K562 (cell line): ENCODE data around the gene MFNG.

Source experiments
- ETS2 ChIP-seq: IDR thresholded peaks from 2 replicates; pipeline ENCODE4 v1.6.1; 2016; ENCODE audit warnings: borderline replicate concordance, missing genetic modification characterization, mild to moderate bottlenecking, moderate library complexity, missing compliant biosample characterization; ENCODE audit not compliant: poor library complexity, severe bottlenecking
- HBP1 ChIP-seq: fragments of 450-650 bp; formaldehyde crosslinking; IDR thresholded peaks from 2 replicates; pipeline ENCODE4 v1.4.0; 2022; ENCODE audit warnings: missing genetic modification characterization
- HOMEZ ChIP-seq: fragments of 250-450 bp; sonication (Bioruptor Pico); IDR thresholded peaks from 2 replicates; pipeline ENCODE4 v1.4.0; 2020; ENCODE audit warnings: mild to moderate bottlenecking, moderate library complexity
- MCM7 ChIP-seq, 2 experiments: fragments of 450-650 bp; IDR thresholded peaks; 2 replicates each; pipeline ENCODE4 v1.6.1; 2016 to 2018
- MXI1 ChIP-seq: IDR thresholded peaks from 2 replicates; pipeline ENCODE4 v1.6.1; 2011; ENCODE audit warnings: low read depth, mild to moderate bottlenecking, improper control_type of control experiment, low read length
- NFXL1 ChIP-seq: fragments of 450-650 bp; formaldehyde crosslinking; IDR thresholded peaks from 2 replicates; pipeline ENCODE4 v1.4.0; 2021; ENCODE audit warnings: mild to moderate bottlenecking
- RFX1 ChIP-seq: fragments of 450-650 bp; IDR thresholded peaks from 2 replicates; pipeline ENCODE4 v1.6.1; 2016; ENCODE audit warnings: mild to moderate bottlenecking, moderate library complexity
- ZNF280B ChIP-seq: fragments of 250-450 bp; sonication (Bioruptor Pico); IDR thresholded peaks from 2 replicates; pipeline ENCODE4 v1.5.1; 2021; ENCODE audit warnings: mild to moderate bottlenecking
- TF ChIP-seq, protein P1 (sequence below), 3 experiments: IDR thresholded peaks in 2 of 3; conservative IDR thresholded peaks in 1 of 3; 2 replicates each; pipeline ENCODE4 v1.5.1; 2011 to 2012; ENCODE audit warnings: low read length in 3 of 3, mild to moderate bottlenecking in 3 of 3, control low read depth in 2 of 3, improper control_type of control experiment in 1 of 3, inconsistent platforms in 1 of 3, low read depth in 1 of 3, mixed read lengths in 1 of 3, moderate library complexity in 1 of 3; ENCODE audit not compliant: insufficient read depth in 2 of 3
- TF ChIP-seq, protein P2 (sequence below), 2 experiments: fragments of 450-650 bp; IDR thresholded peaks; 2 replicates each; pipeline ENCODE4 v1.6.1; 2016
- TF ChIP-seq, protein P3 (sequence below): fragments of 200-600 bp; sonication (generic); IDR thresholded peaks from one replicate; pipeline ENCODE4 v1.6.1; 2012; ENCODE audit warnings: mild to moderate bottlenecking, low read depth, low read length, inconsistent platforms

DNA sequence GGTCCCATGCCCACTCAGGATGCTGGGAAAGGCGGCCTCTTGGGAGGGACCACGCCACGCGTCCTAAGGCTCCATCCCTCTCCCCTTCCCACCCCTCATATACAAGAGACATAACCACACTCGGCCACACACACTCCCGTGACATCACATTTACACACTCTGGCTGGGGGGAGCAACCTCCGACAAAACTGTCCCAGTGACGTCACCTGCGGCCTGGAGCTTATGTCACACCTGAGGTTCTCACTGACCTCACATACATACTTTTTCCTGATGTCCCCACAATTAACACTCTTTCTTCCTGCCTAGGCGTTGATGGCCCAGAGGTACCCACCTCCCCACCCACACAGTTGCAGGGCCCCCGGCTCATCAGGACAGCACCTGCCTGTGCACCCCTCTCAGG lies 60.8 kb downstream of the MFNG start:
- no peak for TF ChIP-seq MCM7 (IDR thresholded peaks at IDR 0.05)
- no peak for TF ChIP-seq NFXL1 (CRISPR knock-in tag)
- TF ChIP-seq, protein P1, sequence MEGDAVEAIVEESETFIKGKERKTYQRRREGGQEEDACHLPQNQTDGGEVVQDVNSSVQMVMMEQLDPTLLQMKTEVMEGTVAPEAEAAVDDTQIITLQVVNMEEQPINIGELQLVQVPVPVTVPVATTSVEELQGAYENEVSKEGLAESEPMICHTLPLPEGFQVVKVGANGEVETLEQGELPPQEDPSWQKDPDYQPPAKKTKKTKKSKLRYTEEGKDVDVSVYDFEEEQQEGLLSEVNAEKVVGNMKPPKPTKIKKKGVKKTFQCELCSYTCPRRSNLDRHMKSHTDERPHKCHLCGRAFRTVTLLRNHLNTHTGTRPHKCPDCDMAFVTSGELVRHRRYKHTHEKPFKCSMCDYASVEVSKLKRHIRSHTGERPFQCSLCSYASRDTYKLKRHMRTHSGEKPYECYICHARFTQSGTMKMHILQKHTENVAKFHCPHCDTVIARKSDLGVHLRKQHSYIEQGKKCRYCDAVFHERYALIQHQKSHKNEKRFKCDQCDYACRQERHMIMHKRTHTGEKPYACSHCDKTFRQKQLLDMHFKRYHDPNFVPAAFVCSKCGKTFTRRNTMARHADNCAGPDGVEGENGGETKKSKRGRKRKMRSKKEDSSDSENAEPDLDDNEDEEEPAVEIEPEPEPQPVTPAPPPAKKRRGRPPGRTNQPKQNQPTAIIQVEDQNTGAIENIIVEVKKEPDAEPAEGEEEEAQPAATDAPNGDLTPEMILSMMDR (IDR thresholded peaks at IDR 0.05 in 2 of 3, conservative IDR thresholded peaks at IDR 0.05 in 1 of 3; ENCODE audit: insufficient read depth in 2 of 3, low read depth in 1 of 3, low read length in 3 of 3) = no peak
- TF ChIP-seq ETS2 = no peak
- no peak for TF ChIP-seq HBP1
- no peak for TF ChIP-seq MXI1
- TF ChIP-seq, protein P2, sequence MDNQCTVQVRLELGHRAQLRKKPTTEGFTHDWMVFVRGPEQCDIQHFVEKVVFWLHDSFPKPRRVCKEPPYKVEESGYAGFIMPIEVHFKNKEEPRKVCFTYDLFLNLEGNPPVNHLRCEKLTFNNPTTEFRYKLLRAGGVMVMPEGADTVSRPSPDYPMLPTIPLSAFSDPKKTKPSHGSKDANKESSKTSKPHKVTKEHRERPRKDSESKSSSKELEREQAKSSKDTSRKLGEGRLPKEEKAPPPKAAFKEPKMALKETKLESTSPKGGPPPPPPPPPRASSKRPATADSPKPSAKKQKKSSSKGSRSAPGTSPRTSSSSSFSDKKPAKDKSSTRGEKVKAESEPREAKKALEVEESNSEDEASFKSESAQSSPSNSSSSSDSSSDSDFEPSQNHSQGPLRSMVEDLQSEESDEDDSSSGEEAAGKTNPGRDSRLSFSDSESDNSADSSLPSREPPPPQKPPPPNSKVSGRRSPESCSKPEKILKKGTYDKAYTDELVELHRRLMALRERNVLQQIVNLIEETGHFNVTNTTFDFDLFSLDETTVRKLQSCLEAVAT (IDR thresholded peaks at IDR 0.05) = no peak
- TF ChIP-seq, protein P3, sequence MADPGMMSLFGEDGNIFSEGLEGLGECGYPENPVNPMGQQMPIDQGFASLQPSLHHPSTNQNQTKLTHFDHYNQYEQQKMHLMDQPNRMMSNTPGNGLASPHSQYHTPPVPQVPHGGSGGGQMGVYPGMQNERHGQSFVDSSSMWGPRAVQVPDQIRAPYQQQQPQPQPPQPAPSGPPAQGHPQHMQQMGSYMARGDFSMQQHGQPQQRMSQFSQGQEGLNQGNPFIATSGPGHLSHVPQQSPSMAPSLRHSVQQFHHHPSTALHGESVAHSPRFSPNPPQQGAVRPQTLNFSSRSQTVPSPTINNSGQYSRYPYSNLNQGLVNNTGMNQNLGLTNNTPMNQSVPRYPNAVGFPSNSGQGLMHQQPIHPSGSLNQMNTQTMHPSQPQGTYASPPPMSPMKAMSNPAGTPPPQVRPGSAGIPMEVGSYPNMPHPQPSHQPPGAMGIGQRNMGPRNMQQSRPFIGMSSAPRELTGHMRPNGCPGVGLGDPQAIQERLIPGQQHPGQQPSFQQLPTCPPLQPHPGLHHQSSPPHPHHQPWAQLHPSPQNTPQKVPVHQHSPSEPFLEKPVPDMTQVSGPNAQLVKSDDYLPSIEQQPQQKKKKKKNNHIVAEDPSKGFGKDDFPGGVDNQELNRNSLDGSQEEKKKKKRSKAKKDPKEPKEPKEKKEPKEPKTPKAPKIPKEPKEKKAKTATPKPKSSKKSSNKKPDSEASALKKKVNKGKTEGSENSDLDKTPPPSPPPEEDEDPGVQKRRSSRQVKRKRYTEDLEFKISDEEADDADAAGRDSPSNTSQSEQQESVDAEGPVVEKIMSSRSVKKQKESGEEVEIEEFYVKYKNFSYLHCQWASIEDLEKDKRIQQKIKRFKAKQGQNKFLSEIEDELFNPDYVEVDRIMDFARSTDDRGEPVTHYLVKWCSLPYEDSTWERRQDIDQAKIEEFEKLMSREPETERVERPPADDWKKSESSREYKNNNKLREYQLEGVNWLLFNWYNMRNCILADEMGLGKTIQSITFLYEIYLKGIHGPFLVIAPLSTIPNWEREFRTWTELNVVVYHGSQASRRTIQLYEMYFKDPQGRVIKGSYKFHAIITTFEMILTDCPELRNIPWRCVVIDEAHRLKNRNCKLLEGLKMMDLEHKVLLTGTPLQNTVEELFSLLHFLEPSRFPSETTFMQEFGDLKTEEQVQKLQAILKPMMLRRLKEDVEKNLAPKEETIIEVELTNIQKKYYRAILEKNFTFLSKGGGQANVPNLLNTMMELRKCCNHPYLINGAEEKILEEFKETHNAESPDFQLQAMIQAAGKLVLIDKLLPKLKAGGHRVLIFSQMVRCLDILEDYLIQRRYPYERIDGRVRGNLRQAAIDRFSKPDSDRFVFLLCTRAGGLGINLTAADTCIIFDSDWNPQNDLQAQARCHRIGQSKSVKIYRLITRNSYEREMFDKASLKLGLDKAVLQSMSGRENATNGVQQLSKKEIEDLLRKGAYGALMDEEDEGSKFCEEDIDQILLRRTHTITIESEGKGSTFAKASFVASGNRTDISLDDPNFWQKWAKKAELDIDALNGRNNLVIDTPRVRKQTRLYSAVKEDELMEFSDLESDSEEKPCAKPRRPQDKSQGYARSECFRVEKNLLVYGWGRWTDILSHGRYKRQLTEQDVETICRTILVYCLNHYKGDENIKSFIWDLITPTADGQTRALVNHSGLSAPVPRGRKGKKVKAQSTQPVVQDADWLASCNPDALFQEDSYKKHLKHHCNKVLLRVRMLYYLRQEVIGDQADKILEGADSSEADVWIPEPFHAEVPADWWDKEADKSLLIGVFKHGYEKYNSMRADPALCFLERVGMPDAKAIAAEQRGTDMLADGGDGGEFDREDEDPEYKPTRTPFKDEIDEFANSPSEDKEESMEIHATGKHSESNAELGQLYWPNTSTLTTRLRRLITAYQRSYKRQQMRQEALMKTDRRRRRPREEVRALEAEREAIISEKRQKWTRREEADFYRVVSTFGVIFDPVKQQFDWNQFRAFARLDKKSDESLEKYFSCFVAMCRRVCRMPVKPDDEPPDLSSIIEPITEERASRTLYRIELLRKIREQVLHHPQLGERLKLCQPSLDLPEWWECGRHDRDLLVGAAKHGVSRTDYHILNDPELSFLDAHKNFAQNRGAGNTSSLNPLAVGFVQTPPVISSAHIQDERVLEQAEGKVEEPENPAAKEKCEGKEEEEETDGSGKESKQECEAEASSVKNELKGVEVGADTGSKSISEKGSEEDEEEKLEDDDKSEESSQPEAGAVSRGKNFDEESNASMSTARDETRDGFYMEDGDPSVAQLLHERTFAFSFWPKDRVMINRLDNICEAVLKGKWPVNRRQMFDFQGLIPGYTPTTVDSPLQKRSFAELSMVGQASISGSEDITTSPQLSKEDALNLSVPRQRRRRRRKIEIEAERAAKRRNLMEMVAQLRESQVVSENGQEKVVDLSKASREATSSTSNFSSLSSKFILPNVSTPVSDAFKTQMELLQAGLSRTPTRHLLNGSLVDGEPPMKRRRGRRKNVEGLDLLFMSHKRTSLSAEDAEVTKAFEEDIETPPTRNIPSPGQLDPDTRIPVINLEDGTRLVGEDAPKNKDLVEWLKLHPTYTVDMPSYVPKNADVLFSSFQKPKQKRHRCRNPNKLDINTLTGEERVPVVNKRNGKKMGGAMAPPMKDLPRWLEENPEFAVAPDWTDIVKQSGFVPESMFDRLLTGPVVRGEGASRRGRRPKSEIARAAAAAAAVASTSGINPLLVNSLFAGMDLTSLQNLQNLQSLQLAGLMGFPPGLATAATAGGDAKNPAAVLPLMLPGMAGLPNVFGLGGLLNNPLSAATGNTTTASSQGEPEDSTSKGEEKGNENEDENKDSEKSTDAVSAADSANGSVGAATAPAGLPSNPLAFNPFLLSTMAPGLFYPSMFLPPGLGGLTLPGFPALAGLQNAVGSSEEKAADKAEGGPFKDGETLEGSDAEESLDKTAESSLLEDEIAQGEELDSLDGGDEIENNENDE = no peak
- TF ChIP-seq RFX1 = no peak
- TF ChIP-seq ZNF280B (CRISPR knock-in tag) = no peak
- TF ChIP-seq HOMEZ (CRISPR knock-in tag) = no peak
